SK-N-SH (cell line): ENCODE data around the gene PDE10A. TPM values are rescaled to one million over a fixed set of nuclear protein-coding genes. Genes with fewer than 3 reads are reported as not detected.

Source experiments
- CTCF ChIA-PET: fragments of 300-600, 350-600 bp; formaldehyde crosslinking; extraction: SDS; loops from one replicate; lab custom pipeline; 2021; lab: Yijun Ruan, JAX
- POLR2A ChIA-PET: fragments of 350-600 bp; sonication (Branson Sonifier 250); formaldehyde crosslinking; extraction: SDS; loops from one replicate; lab custom pipeline; 2020; ENCODE audit warnings: antibody characterized with exemption, inconsistent platforms; lab: Yijun Ruan, JAX
- DNase-seq: peaks from one replicate; pipeline ENCODE4 v3.0.0; 2012
- H2AFZ ChIP-seq: fragments of 200-600 bp; sonication (generic); 2 replicates; pipeline ENCODE4 v1.8.1; 2016; ENCODE audit warnings: antibody characterized with exemption, mild to moderate bottlenecking, low read depth
- H3F3A ChIP-seq: fragments of 200-600 bp; sonication (generic); replicated peaks from 2 replicates; pipeline ENCODE3; 2016; ENCODE audit warnings: antibody characterized with exemption, mild to moderate bottlenecking; ENCODE audit not compliant: insufficient read depth
- H3K27ac ChIP-seq, 2 experiments: fragments of 200-500 bp in 1 of 2; fragments of 200-600 bp in 1 of 2; sonication (Bioruptor generic) in 1 of 2; sonication (generic), shearing (Covaris generic) in 1 of 2; 2 replicates each; pipeline versions ENCODE4 v1.5.1 to v1.6.1; 2014 to 2016; ENCODE audit warnings: low read depth in 2 of 2, inconsistent platforms in 1 of 2, low read length in 1 of 2, mild to moderate bottlenecking in 1 of 2, mixed read lengths in 1 of 2
- H3K27me3 ChIP-seq: fragments of 200-600 bp; sonication (generic), shearing (Covaris generic); 2 replicates; pipeline ENCODE4 v1.6.1; 2016; ENCODE audit warnings: mixed run types; ENCODE audit not compliant: insufficient read depth
- H3K36me3 ChIP-seq, 2 experiments: fragments of 200-500 bp in 1 of 2; fragments of 200-600 bp in 1 of 2; sonication (Bioruptor generic) in 1 of 2; sonication (generic) in 1 of 2; replicated peaks in 1 of 2; 2 replicates each; pipeline versions ENCODE3 to v1.5.1; 2014 to 2016; ENCODE audit warnings: low read length in 1 of 2, mild to moderate bottlenecking in 1 of 2; ENCODE audit not compliant: insufficient read depth in 2 of 2, control insufficient read depth in 1 of 2
- H3K4me1 ChIP-seq, 2 experiments: fragments of 200-500 bp in 1 of 2; fragments of 200-600 bp in 1 of 2; sonication (Bioruptor generic) in 1 of 2; sonication (generic), shearing (Covaris generic) in 1 of 2; 2 replicates each; pipeline versions ENCODE4 v1.5.1 to v1.6.1; 2014 to 2016; ENCODE audit warnings: low read depth in 1 of 2, low read length in 1 of 2, mixed run types in 1 of 2; ENCODE audit not compliant: insufficient read depth in 2 of 2, control insufficient read depth in 1 of 2
- H3K4me2 ChIP-seq: fragments of 200-600 bp; sonication (generic), shearing (Covaris generic); 2 replicates; pipeline ENCODE4 v1.6.1; 2017; ENCODE audit warnings: mixed run types
- H3K4me3 ChIP-seq, 2 experiments: fragments of 200-500 bp in 1 of 2; fragments of 200-600 bp in 1 of 2; sonication (Bioruptor generic) in 1 of 2; sonication (generic), shearing (Covaris generic) in 1 of 2; 2 replicates each; pipeline versions ENCODE4 v1.5.1 to v1.8.1; 2014 to 2016; ENCODE audit warnings: low read depth in 2 of 2, inconsistent platforms in 1 of 2, low read length in 1 of 2, mild to moderate bottlenecking in 1 of 2, mixed read lengths in 1 of 2, moderate library complexity in 1 of 2
- H3K79me2 ChIP-seq: fragments of 200-600 bp; sonication (generic); 2 replicates; pipeline ENCODE4 v1.8.1; 2017; ENCODE audit warnings: mild to moderate bottlenecking; ENCODE audit not compliant: insufficient read depth
- H3K9ac ChIP-seq: fragments of 200-600 bp; sonication (generic); 2 replicates; pipeline ENCODE4 v1.6.1; 2017; ENCODE audit warnings: mixed run types
- H3K9me2 ChIP-seq: fragments of 200-600 bp; sonication (generic); 2 replicates; pipeline ENCODE4 v1.6.1; 2017; ENCODE audit warnings: mixed run types
- H3K9me3 ChIP-seq: fragments of 200-600 bp; sonication (generic); 2 replicates; pipeline ENCODE4 v1.6.1; 2017; ENCODE audit warnings: mixed run types, mild to moderate bottlenecking, moderate library complexity
- H4K20me1 ChIP-seq: fragments of 200-600 bp; sonication (generic); 2 replicates; pipeline ENCODE4 v1.6.1; 2017; ENCODE audit warnings: mild to moderate bottlenecking, mixed run types; ENCODE audit not compliant: insufficient read depth
- EZH2phosphoT487 ChIP-seq: fragments of 200-600 bp; sonication (generic); IDR thresholded peaks from 2 replicates; pipeline ENCODE4 v1.6.1; 2017; ENCODE audit warnings: low read depth, mixed run types, mild to moderate bottlenecking, antibody characterized with exemption, moderate library complexity, borderline replicate concordance
- FOXJ3 ChIP-seq: sonication (generic); formaldehyde crosslinking; IDR thresholded peaks from 2 replicates; pipeline ENCODE4 v1.5.1; 2020; ENCODE audit warnings: mild to moderate bottlenecking, missing genetic modification reagents
- GABPA ChIP-seq: IDR thresholded peaks from 2 replicates; pipeline ENCODE4 v1.4.0; 2012; ENCODE audit warnings: low read depth, mild to moderate bottlenecking
- GATA2 ChIP-seq: sonication (generic); formaldehyde crosslinking; IDR thresholded peaks from 2 replicates; pipeline ENCODE4 v1.5.0; 2020; ENCODE audit warnings: mild to moderate bottlenecking, missing genetic modification reagents
- IRF3 ChIP-seq: fragments of 150-350 bp; IDR thresholded peaks from 2 replicates; pipeline ENCODE4 v1.6.1; 2016; ENCODE audit warnings: mild to moderate bottlenecking, low read depth, low read length
- JUND ChIP-seq: IDR thresholded peaks from 2 replicates; pipeline ENCODE4 v1.4.0; 2012
- MAX ChIP-seq: IDR thresholded peaks from 2 replicates; pipeline ENCODE4 v1.4.0; 2012; ENCODE audit warnings: low read depth
- MEF2A ChIP-seq: IDR thresholded peaks from 2 replicates; pipeline ENCODE4 v1.4.0; 2012; ENCODE audit warnings: low read depth, borderline replicate concordance
- NFIC ChIP-seq: IDR thresholded peaks from 2 replicates; pipeline ENCODE4 v1.4.0; 2012; ENCODE audit warnings: borderline replicate concordance
- NRF1 ChIP-seq: IDR thresholded peaks from 2 replicates; pipeline ENCODE4 v1.6.1; 2012; ENCODE audit warnings: low read depth, mild to moderate bottlenecking, low read length
- RAD21 ChIP-seq: IDR thresholded peaks from 2 replicates; pipeline ENCODE4 v1.6.1; 2012; ENCODE audit warnings: mild to moderate bottlenecking, low read length
- RCOR1 ChIP-seq: fragments of 150-350 bp; IDR thresholded peaks from 2 replicates; pipeline ENCODE4 v1.6.1; 2017; ENCODE audit warnings: antibody characterized with exemption, low read length
- REST ChIP-seq: IDR thresholded peaks from 2 replicates; pipeline ENCODE4 v1.6.1; 2012; ENCODE audit warnings: mild to moderate bottlenecking, low read depth, low read length, moderate library complexity
- RFX5 ChIP-seq: IDR thresholded peaks from 2 replicates; pipeline ENCODE4 v1.6.1; 2012; ENCODE audit warnings: mild to moderate bottlenecking, improper control_type of control experiment, low read length
- RXRA ChIP-seq: IDR thresholded peaks from 2 replicates; pipeline ENCODE4 v1.4.0; 2012; ENCODE audit warnings: low read depth, mild to moderate bottlenecking, borderline replicate concordance
- SIN3A ChIP-seq: IDR thresholded peaks from 2 replicates; pipeline ENCODE4 v1.6.1; 2012; ENCODE audit warnings: low read depth, mild to moderate bottlenecking, low read length, moderate library complexity, borderline replicate concordance
- SMC3 ChIP-seq: IDR thresholded peaks from 2 replicates; pipeline ENCODE4 v1.6.1; 2012; ENCODE audit warnings: low read depth, low read length, improper control_type of control experiment
- TEAD4 ChIP-seq: IDR thresholded peaks from 2 replicates; pipeline ENCODE4 v1.4.0; 2012; ENCODE audit warnings: mild to moderate bottlenecking, borderline replicate concordance; ENCODE audit not compliant: insufficient read depth
- USF1 ChIP-seq: IDR thresholded peaks from 2 replicates; pipeline ENCODE4 v1.4.0; 2012; ENCODE audit warnings: low read depth, borderline replicate concordance
- YY1 ChIP-seq: IDR thresholded peaks from 2 replicates; pipeline ENCODE4 v1.4.0; 2012; ENCODE audit warnings: low read depth, mild to moderate bottlenecking
- WGBS: methylation state at CpG from one replicate; pipeline ENCODE4 v1.1.6; 2017; ENCODE audit warnings: low lambda C conversion rate; 5-methylcytosine and 5-hydroxymethylcytosine counted together
- polyA plus RNA-seq, 3 experiments: library from polyadenylated mRNA; depleted of rRNA; stranded (reverse); fragments of >200 nt; gene quantifications; 2 replicates each; pipeline ENCODE4 v1.2.3, GENCODE V29; 2012

PDE10A gene
- polyA plus RNA-seq, 1 of the 3 experiments (the other 2 are of a cell fraction), result 0.43 TPM

DNA sequence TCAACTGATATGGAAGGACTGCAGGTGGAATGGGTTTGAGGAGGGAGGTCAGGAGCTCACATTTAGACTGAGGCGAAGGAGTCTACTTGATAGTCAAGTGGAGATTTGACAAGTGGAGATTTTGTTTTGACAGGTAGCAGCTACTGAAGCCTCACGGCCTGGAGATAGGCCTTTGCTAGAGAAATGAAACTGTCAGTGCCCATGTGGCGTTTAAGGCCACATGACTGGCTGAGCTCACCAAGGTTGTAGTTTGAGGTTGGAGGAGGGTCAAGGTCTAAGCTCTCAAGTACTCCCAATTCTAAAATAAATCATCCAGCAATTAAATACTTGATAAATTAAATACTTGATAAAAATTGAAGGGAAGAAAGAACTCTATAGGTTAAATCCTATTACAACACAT, 273.5 kb downstream of the PDE10A start:
- H3K36me3 ChIP-seq, result no peaks in the 10 kb centered on the region
- CTCF ChIA-PET, result no interaction called here
- no peaks in the 10 kb centered on the region for H3K9me2 ChIP-seq
- WGBS, result 73% methylated on average over 3 of the region's 3 CpGs
- TF ChIP-seq MEF2A (no peak), GABPA (no peak), MAX (no peak), JUND (no peak), NFIC (no peak), GATA2 (CRISPR knock-in tag) (no peak), RFX5 (no peak), RCOR1 (no peak), RAD21 (no peak), SIN3A (no peak), RXRA (no peak), EZH2phosphoT487 (no peak), SMC3 (no peak), TEAD4 (no peak), NRF1 (no peak), YY1 (no peak), FOXJ3 (CRISPR knock-in tag) (no peak), USF1 (no peak), IRF3 (no peak), REST (no peak)
- DNase-seq, result no peak
- H3K9ac ChIP-seq, result no peak overlapping the region
- POLR2A ChIA-PET, result no interaction called here
- H4K20me1 ChIP-seq, result no peaks in the 10 kb centered on the region
- no peak overlapping the region for H3K4me2 ChIP-seq
- no peak overlapping the region for H2AFZ ChIP-seq
- H3K27me3 ChIP-seq, result no peaks in the 10 kb centered on the region
- no peak overlapping the region for H3K27ac ChIP-seq
- H3K9me3 ChIP-seq, result no peaks in the 10 kb centered on the region
- no peak overlapping the region for H3K4me3 ChIP-seq
- H3K4me1 ChIP-seq, result no peaks in the 10 kb centered on the region
- no peaks in the 10 kb centered on the region for H3K79me2 ChIP-seq
- H3F3A ChIP-seq, result no peaks in the 10 kb centered on the region
